Thoracic aorta (tissue), 2 donors: ENCODE results near the gene AHDC1. TPM values are rescaled to one million over a fixed set of nuclear protein-coding genes. Genes with fewer than 3 reads are reported as not detected.

Experiments used
- ATAC-seq: fragments of 150-250 bp; one replicate; pipeline ENCODE4 v1.8.0; 2017; ENCODE audit warnings: low read depth; ENCODE audit not compliant: insufficient number of reproducible peaks, low FRiP score
- DNase-seq: peaks from one replicate; pipeline ENCODE4 v3.0.0-alpha.2; 2020; ENCODE audit warnings: low spot score
- H3K27ac ChIP-seq, 2 donors: fragments of 200-600 bp; sonication (generic); 1 replicate in 1 of 2; 2 replicates in 1 of 2; pipeline ENCODE4 v1.5.1; 2016; ENCODE audit warnings: mild to moderate bottlenecking in 2 of 2, moderate library complexity in 2 of 2
- H3K27me3 ChIP-seq: fragments of 200-600 bp; sonication (generic); replicated peaks from 2 replicates; pipeline ENCODE4 v1.6.0; 2016; ENCODE audit warnings: mild to moderate bottlenecking; ENCODE audit not compliant: insufficient read depth
- H3K36me3 ChIP-seq: fragments of 200-600 bp; sonication (generic); one replicate; pipeline ENCODE4 v1.5.1; 2016
- H3K4me1 ChIP-seq, 2 donors: fragments of 200-600 bp; sonication (generic); 1 replicate in 1 of 2; 2 replicates in 1 of 2; pipeline versions ENCODE4 v1.5.1 to v1.6.0; 2016; ENCODE audit warnings: low read depth in 2 of 2, mild to moderate bottlenecking in 1 of 2; ENCODE audit not compliant: control insufficient read depth in 1 of 2
- H3K4me3 ChIP-seq: fragments of 200-600 bp; sonication (generic); 2 replicates; pipeline ENCODE4 v1.5.1; 2016; ENCODE audit warnings: mild to moderate bottlenecking
- H3K9me3 ChIP-seq: fragments of 200-600 bp; sonication (generic); 2 replicates; pipeline ENCODE4 v1.5.1; 2016
- total RNA-seq, 2 donors: library from RNA; depleted of rRNA; stranded (reverse); fragments of >200 nt; gene quantifications; one replicate each; pipeline versions ENCODE4 v1.1.0 to v1.2.3, GENCODE V29; 2016
- TF ChIP-seq, protein P1 (sequence below): fragments of 200-600 bp; sonication (generic); IDR thresholded peaks from one replicate; pipeline ENCODE4 v1.5.1; 2019; ENCODE audit warnings: antibody characterized with exemption

Gene AHDC1
- total RNA-seq, 2 donors from 2014 or later, result 38.3 to 55.4 TPM

DNA sequence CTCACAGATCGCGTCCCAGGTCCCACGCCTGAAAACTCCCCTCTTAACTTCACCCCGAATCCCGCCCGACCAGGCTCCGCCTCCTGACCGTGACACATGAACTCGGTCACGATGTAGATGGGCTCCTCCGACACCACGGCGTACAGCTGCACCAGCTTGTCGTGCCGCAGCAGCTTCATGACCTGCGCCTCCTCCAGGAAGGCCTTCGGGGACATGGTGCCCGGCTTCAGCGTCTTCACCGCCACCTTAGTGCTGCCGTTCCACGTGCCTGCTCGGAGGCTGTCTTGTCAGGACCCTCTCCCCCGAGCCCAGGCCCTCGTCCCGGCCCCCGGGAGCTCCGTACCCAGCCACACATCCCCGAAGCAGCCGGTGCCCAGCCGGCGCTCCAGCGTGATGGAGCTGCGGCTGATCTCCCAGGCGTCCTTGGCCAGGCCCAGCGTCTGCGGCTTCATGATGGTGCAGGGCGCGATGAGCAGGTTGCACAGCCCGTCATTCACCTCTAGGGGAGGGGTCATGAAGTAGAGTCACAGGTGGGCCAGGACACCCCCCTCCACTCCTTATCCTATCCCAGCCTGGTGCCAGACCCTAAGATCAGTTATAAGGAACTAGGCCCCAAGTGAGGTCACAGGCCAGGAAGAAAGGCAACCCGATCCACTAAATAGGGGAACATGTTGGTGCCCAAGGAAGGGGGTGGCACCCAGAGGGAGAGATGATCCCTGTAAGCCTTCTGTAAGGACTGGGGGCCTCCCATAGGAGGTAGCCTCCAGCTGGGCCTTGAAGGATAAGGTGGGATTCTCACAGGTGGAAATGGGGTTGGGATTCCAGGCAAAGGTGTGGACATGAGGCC lies 11.6 kb upstream of the AHDC1 start:
- DNase-seq (no peak), ATAC-seq (no peak)
- H3K4me1 ChIP-seq, result no peaks in the 10 kb centered on the region
- no peak overlapping the region for H3K4me3 ChIP-seq
- H3K36me3 ChIP-seq, result no peaks in the 10 kb centered on the region
- H3K27me3 ChIP-seq, result no peaks in the 10 kb centered on the region
- H3K9me3 ChIP-seq, result no peaks in the 10 kb centered on the region
- H3K27ac ChIP-seq, result no peak overlapping the region
- TF ChIP-seq, protein P1, sequence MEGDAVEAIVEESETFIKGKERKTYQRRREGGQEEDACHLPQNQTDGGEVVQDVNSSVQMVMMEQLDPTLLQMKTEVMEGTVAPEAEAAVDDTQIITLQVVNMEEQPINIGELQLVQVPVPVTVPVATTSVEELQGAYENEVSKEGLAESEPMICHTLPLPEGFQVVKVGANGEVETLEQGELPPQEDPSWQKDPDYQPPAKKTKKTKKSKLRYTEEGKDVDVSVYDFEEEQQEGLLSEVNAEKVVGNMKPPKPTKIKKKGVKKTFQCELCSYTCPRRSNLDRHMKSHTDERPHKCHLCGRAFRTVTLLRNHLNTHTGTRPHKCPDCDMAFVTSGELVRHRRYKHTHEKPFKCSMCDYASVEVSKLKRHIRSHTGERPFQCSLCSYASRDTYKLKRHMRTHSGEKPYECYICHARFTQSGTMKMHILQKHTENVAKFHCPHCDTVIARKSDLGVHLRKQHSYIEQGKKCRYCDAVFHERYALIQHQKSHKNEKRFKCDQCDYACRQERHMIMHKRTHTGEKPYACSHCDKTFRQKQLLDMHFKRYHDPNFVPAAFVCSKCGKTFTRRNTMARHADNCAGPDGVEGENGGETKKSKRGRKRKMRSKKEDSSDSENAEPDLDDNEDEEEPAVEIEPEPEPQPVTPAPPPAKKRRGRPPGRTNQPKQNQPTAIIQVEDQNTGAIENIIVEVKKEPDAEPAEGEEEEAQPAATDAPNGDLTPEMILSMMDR, result no peak

DNA sequence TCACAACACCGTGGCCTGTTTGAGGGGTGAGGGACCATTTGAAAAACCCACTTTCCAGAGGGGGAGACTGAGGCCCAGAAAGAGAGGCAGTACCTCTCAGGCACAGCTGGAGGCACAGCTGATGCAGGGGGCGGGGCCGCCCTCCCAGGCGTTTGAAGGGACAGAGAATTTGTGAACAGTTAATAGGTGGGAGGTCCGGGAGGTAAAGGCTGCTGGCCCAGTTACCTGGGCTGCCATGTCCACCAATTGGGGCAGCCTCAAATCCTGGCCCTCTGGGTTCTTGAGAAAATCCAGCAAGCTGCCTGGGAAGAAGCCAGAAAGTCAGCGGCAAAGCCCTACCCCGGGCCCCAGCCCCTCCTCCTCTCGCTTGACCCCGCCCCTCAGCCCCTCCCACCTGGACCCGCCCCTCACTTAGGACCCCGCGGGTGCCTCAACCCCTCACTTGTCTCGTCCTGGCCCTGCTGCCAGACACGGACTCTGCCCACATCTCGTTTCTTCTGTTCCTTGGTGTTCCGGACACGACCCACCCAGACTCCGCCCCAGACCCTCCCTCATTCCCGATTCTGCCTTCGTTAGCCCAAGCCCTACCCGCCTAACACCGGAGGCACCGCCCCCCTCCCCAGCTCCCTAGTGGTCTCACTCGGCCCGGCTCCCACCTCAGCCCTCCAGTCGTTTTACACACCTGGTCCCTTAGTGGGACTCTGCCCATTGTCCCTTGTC lies 10.8 kb upstream of the AHDC1 start:
- Histone ChIP-seq H3K9me3 (no peaks in the 10 kb centered on the region), H3K27me3 (no peaks in the 10 kb centered on the region), H3K4me1 (no peaks in the 10 kb centered on the region), H3K27ac (no peak overlapping the region), H3K36me3 (no peaks in the 10 kb centered on the region), H3K4me3 (no peak overlapping the region)
- ATAC-seq (no peak), DNase-seq (no peak)
- TF ChIP-seq, protein P1, result no peak

DNA sequence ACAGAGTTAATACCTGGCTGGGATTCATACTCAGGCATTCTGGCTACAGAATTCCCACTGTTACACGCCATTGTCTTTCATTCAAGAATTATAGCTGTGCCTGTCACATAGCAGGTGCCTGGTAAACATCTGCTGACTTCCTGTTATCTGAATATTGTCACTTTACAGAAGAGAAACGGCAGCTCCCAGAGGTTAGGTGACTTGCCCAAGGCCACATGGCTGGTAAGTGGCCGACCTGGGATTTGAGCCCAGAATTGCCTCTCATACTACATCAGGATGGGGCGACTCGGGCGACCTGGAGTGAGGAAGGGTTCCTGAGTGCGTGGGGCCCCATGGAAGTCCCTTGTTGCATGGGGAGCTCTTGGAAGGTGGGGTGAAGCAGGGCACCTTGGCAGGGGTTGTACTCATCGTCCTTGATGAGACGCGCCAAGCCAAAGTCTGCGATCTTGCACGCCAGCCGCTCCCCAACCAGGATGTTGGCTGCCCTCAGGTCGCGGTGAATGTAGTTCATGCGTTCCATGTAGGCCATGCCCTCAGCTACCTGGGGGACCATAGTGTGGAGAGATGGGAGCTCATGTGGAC lies 10.2 kb upstream of the AHDC1 start:
- H3K27ac ChIP-seq, result no peak overlapping the region
- no peaks in the 10 kb centered on the region for H3K9me3 ChIP-seq
- H3K36me3 ChIP-seq, result no peaks in the 10 kb centered on the region
- H3K27me3 ChIP-seq, result no peaks in the 10 kb centered on the region
- TF ChIP-seq, protein P1, result no peak
- peaks cover 0 to 2% of the 10 kb centered on the region in 2 donors for H3K4me1 ChIP-seq
- DNase-seq, result no peak
- no peak overlapping the region for H3K4me3 ChIP-seq
- no peak for ATAC-seq

DNA sequence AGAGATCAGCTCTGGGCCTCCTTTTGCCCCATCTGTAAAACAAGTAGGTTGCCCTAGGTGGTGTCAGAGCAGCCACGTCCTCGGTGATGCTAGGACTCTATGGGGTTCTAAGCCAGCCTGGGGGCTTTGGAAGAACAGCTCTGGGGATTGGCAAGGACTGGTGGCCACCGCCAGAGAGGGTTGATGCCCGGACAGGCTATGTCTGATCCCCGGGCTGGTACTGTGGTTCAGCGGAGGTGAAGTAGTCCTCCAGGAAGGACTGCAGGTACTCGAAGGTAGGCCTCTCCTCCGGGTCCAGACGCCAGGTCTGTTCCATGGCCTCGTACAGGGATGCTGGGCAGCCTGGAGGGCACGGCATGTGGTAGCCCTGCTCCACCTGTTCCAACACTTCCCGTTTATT lies 8.8 kb upstream of the AHDC1 start:
- H3K9me3 ChIP-seq, result no peaks in the 10 kb centered on the region
- H3K4me1 ChIP-seq, result peaks cover 0 to 4% of the 10 kb centered on the region in 2 donors
- ATAC-seq (no peak), DNase-seq (no peak)
- H3K27me3 ChIP-seq, result no peaks in the 10 kb centered on the region
- TF ChIP-seq, protein P1, result no peak
- no peak overlapping the region for H3K27ac ChIP-seq
- H3K36me3 ChIP-seq, result no peaks in the 10 kb centered on the region
- H3K4me3 ChIP-seq, result no peak overlapping the region

DNA sequence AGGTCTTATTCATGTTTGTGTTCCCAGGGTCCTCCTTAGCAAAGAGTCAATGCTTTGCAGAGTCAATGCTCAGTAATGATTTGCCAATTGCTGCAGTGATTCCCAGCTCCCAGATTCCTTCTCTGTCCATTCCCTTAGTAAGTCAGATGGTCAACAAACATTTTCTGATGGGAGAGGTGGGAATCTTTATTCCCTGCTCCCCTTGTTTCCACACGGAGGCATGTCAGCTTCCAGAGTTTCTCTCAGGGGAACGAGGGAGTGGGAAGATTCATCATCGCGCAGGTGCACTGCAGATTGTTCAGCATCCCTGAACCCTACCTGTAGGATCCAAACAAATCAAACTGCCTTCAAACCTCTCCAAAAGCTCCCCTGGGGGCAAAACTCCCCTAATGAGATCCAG lies 7.5 kb upstream of the AHDC1 start:
- ATAC-seq (no peak), DNase-seq (no peak)
- TF ChIP-seq, protein P1, result no peak
- Histone ChIP-seq H3K27me3 (no peaks in the 10 kb centered on the region), H3K36me3 (no peaks in the 10 kb centered on the region), H3K27ac (no peak overlapping the region), H3K9me3 (no peaks in the 10 kb centered on the region), H3K4me1 (peaks cover 0 to 4% of the 10 kb centered on the region in 2 donors), H3K4me3 (no peak overlapping the region)
